ENCODE results near the gene LCLAT1. TPM values are rescaled to one million over a fixed set of nuclear protein-coding genes. Genes with fewer than 3 reads are reported as not detected.

Gene LCLAT1
- total RNA-seq, 1 donor from 2014 or later: 16.5 TPM

- Histone ChIP-seq H3K27ac (no peak overlapping the region), H3K9me3 (no peaks in the 10 kb centered on the region), H3K36me3 (no peaks in the 10 kb centered on the region), H3K27me3 (no peaks in the 10 kb centered on the region), H3K4me3 (no peak overlapping the region), H3K4me1 (peaks cover 19% of the 10 kb centered on the region)
- intact Hi-C loops (cut with DNase I): no loop called here
- DNase-seq (no peak), ATAC-seq (no peak)
- TF ChIP-seq CTCF (IDR thresholded peaks at IDR 0.05): no peak
Observed at GRCh38 chr2:30514848-30515435, 67.9 kb downstream of the LCLAT1 start.

GRCh38 chr2:30516166-30516565, 69.1 kb downstream of the LCLAT1 start:
- H3K4me1 ChIP-seq: peaks cover 19% of the 10 kb centered on the region
- no peak overlapping the region for H3K4me3 ChIP-seq
- ATAC-seq (no peak), DNase-seq (no peak)
- H3K36me3 ChIP-seq: no peaks in the 10 kb centered on the region
- H3K27me3 ChIP-seq: no peaks in the 10 kb centered on the region
- H3K27ac ChIP-seq: no peak overlapping the region
- H3K9me3 ChIP-seq: no peaks in the 10 kb centered on the region
- intact Hi-C loops (cut with DNase I): no loop called here
- no peak for TF ChIP-seq CTCF (IDR thresholded peaks at IDR 0.05)

GRCh38 chr2:30519796-30520195, 72.8 kb downstream of the LCLAT1 start:
- Histone ChIP-seq H3K27me3 (no peaks in the 10 kb centered on the region), H3K4me1 (peaks cover 3% of the 10 kb centered on the region), H3K4me3 (no peak overlapping the region), H3K9me3 (no peaks in the 10 kb centered on the region), H3K27ac (no peak overlapping the region), H3K36me3 (no peaks in the 10 kb centered on the region)
- ATAC-seq (no peak), DNase-seq (no peak)
- TF ChIP-seq CTCF (IDR thresholded peaks at IDR 0.05): no peak
- intact Hi-C loops (cut with DNase I): no loop called here

- Histone ChIP-seq H3K36me3 (no peaks in the 10 kb centered on the region), H3K27ac (no peak overlapping the region), H3K4me3 (no peak overlapping the region), H3K9me3 (no peaks in the 10 kb centered on the region), H3K4me1 (no peaks in the 10 kb centered on the region), H3K27me3 (no peaks in the 10 kb centered on the region)
- no peak for DNase-seq
- intact Hi-C loops (cut with DNase I): no loop called here
- ATAC-seq: no peak
- TF ChIP-seq CTCF (IDR thresholded peaks at IDR 0.05): no peak
Observed at GRCh38 chr2:30522421-30522820, 75.4 kb downstream of the LCLAT1 start.

DNA sequence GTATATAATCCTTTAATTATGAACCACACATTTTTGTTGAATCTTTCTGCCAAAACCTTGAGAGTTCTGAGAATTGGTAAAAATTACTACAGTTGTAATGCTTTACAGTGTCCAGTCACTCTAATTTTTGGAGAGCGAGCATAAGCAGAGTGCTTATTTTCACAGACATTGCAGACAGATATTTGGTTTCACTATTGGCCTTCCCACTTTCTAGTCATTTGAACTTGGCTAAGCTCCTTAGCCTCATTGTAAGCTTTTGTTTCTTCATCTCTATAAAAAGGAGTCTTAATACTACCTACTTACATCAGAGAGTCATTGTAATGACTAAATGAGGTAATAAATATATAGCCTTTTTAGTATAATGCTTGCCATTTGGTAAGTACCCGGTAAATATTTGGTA, 80.4 kb downstream of the LCLAT1 start:
- no peak overlapping the region for H3K4me3 ChIP-seq
- no peak for DNase-seq
- no peaks in the 10 kb centered on the region for H3K27me3 ChIP-seq
- H3K4me1 ChIP-seq: no peaks in the 10 kb centered on the region
- no peak for TF ChIP-seq CTCF (IDR thresholded peaks at IDR 0.05)
- no peaks in the 10 kb centered on the region for H3K9me3 ChIP-seq
- no peak overlapping the region for H3K27ac ChIP-seq
- ATAC-seq: no peak
- intact Hi-C loops (cut with DNase I): no loop called here
- H3K36me3 ChIP-seq: no peaks in the 10 kb centered on the region

DNA sequence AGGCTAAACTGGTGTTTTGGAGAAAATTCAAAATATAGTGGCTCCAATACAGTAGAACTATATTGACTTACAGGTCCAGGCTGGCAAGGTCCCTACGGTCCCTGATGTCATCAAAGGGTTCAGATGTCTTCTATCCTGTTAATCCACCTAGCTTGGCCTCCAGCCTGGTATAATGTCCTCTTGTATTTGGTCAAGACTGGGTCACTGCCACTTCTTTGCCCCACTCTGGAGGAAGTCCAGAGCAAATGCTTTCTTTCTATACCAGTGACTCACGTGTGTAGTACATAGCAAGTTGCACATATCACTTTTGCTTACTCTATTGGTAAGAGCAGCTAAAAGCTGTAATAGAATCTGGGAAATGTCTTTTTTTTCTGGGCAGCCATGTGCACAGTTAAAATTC, 80.8 kb downstream of the LCLAT1 start:
- TF ChIP-seq CTCF (IDR thresholded peaks at IDR 0.05): no peak
- ATAC-seq (no peak), DNase-seq (no peak)
- no peaks in the 10 kb centered on the region for H3K36me3 ChIP-seq
- no peaks in the 10 kb centered on the region for H3K4me1 ChIP-seq
- H3K27me3 ChIP-seq: no peaks in the 10 kb centered on the region
- no peak overlapping the region for H3K4me3 ChIP-seq
- no peaks in the 10 kb centered on the region for H3K9me3 ChIP-seq
- intact Hi-C loops (cut with DNase I): no loop called here
- H3K27ac ChIP-seq: no peak overlapping the region

Data from upper lobe of right lung (tissue), 1 donor.